Chondrocyte (in vitro differentiated cells): ENCODE data around the gene DPM3. TPM values are rescaled to one million over a fixed set of nuclear protein-coding genes. Genes with fewer than 3 reads are reported as not detected.

Source experiments
- DNase-seq: peaks from one replicate; pipeline ENCODE4 v3.0.0; 2021; ENCODE audit warnings: mixed read lengths, low spot score
- H3K27ac Mint-ChIP-seq: one replicate; pipeline ENCODE4 v1.8.0; 2021; ENCODE audit warnings: mild to moderate bottlenecking, moderate library complexity, mixed read lengths; ENCODE audit not compliant: unreplicated experiment
- H3K27me3 Mint-ChIP-seq: 2 replicates; pipeline ENCODE4 v1.8.0; 2021; ENCODE audit warnings: low read depth, mixed read lengths
- H3K36me3 Mint-ChIP-seq: 2 replicates; pipeline ENCODE4 v1.8.0; 2021; ENCODE audit warnings: low read depth, mixed read lengths
- H3K4me1 Mint-ChIP-seq: 2 replicates; pipeline ENCODE4 v1.8.0; 2021; ENCODE audit warnings: low read depth, mild to moderate bottlenecking, mixed read lengths
- H3K4me3 Mint-ChIP-seq: one replicate; pipeline ENCODE4 v1.8.0; 2021; ENCODE audit warnings: mild to moderate bottlenecking, moderate library complexity, mixed read lengths; ENCODE audit not compliant: unreplicated experiment
- H3K9me3 Mint-ChIP-seq: 2 replicates; pipeline ENCODE4 v1.8.0; 2021; ENCODE audit warnings: low read depth, mixed read lengths
- total RNA-seq: library from RNA; stranded (reverse); gene quantifications from 3 replicates; pipeline ENCODE4 v1.2.1, GENCODE V29; 2021
- TF ChIP-seq, protein P1 (sequence below): fragments of 200-600 bp; sonication (generic); IDR thresholded peaks from 2 replicates; pipeline ENCODE4 v1.5.0; 2021; ENCODE audit warnings: antibody characterized with exemption, mild to moderate bottlenecking, moderate library complexity

DPM3 gene
- total RNA-seq, 1 donor from 2014 or later = 41.3 TPM

DNA sequence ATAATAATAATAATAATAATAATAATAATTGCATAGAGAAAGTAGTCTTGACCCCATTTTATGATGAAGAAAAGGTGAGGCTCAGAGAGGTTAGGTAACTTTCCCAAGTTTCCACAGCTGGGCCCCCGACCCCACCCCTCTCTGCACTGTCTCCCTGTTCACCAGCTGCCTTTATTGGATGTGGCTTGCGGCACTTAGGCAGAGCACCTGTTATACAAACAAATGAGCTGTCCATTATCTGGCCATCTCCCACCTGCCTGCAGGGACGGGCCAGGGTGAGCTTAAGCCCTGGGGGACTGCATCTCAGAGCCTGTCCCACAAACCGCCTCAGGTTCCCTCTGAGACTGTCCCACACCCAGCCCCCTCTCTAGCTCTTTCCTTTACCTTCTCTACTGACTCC is 22.7 kb downstream of the DPM3 start:
- no peak overlapping the region for H3K27ac Mint-ChIP-seq
- H3K36me3 Mint-ChIP-seq = no peaks in the 10 kb centered on the region
- H3K9me3 Mint-ChIP-seq = no peaks in the 10 kb centered on the region
- H3K4me1 Mint-ChIP-seq = no peaks in the 10 kb centered on the region
- no peak overlapping the region for H3K4me3 Mint-ChIP-seq
- peaks cover 11% of the 10 kb centered on the region for H3K27me3 Mint-ChIP-seq
- no peak for DNase-seq
- TF ChIP-seq, protein P1, sequence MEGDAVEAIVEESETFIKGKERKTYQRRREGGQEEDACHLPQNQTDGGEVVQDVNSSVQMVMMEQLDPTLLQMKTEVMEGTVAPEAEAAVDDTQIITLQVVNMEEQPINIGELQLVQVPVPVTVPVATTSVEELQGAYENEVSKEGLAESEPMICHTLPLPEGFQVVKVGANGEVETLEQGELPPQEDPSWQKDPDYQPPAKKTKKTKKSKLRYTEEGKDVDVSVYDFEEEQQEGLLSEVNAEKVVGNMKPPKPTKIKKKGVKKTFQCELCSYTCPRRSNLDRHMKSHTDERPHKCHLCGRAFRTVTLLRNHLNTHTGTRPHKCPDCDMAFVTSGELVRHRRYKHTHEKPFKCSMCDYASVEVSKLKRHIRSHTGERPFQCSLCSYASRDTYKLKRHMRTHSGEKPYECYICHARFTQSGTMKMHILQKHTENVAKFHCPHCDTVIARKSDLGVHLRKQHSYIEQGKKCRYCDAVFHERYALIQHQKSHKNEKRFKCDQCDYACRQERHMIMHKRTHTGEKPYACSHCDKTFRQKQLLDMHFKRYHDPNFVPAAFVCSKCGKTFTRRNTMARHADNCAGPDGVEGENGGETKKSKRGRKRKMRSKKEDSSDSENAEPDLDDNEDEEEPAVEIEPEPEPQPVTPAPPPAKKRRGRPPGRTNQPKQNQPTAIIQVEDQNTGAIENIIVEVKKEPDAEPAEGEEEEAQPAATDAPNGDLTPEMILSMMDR = no peak

DNA sequence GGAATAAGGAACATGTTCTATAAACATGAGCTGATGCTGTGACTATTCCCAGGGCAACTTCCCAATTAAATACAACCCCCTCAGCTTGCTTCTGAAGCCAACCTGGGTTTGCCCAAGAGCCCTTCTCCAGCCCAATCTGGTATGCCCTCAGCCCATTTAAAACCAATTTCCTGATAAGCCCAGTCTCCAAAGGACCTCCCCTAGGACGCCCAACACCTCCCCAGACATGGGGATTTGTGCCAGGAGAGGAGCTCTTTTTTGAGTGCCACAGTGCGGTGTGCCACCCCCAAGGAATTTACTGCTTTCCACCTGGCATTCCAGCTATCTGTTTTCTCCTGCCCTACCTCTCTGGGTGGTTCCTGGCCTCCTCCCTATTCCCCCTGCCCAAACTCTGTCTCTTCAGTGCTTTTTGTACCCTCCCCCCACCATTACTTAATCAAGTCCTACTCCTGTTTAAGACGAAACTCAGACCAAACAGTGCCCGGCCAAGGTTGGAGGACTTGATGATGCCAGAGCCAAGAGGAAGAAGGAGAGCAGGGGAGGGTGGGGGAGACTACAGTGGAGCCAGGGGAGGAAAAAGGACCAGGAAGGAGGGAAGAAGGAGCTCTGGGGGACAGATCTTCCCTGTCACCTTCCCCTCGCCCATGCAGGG is 24.1 kb downstream of the DPM3 start:
- H3K4me1 Mint-ChIP-seq = no peaks in the 10 kb centered on the region
- H3K9me3 Mint-ChIP-seq = no peaks in the 10 kb centered on the region
- no peak for DNase-seq
- H3K36me3 Mint-ChIP-seq = no peaks in the 10 kb centered on the region
- TF ChIP-seq, protein P1 = no peak
- no peak overlapping the region for H3K27ac Mint-ChIP-seq
- H3K4me3 Mint-ChIP-seq = no peak overlapping the region
- peaks cover 10% of the 10 kb centered on the region for H3K27me3 Mint-ChIP-seq

DNA sequence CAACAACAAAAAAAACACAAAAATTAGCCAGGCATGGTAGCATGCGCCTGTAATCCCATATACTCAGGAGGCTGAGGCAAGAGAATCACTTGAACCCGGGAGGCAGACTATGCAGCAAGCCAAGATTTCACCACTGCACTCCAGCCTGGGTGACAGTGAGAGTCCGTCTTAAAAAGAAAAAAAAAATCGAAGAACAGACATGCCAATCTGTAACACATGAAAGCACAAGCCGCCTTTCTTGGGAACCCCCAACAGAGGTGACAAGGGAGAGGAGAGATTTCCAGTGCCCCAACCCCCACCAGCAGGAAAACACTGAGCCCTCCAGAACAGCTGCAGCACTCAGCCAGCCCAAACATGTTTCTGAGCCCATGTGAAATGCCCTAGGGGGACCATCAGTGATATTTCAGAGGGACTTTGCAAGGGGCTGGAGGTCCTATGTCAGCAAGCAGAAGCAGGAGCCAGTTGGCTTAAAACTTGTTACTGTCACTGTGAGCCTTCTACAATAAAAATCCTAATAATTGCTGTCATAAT is 26.8 kb downstream of the DPM3 start:
- Mint-ChIP-seq H3K27me3 (peaks cover 6% of the 10 kb centered on the region), H3K36me3 (no peaks in the 10 kb centered on the region), H3K27ac (no peak overlapping the region), H3K4me1 (no peaks in the 10 kb centered on the region), H3K4me3 (no peak overlapping the region), H3K9me3 (no peaks in the 10 kb centered on the region)
- TF ChIP-seq, protein P1 = no peak
- DNase-seq = no peak

DNA sequence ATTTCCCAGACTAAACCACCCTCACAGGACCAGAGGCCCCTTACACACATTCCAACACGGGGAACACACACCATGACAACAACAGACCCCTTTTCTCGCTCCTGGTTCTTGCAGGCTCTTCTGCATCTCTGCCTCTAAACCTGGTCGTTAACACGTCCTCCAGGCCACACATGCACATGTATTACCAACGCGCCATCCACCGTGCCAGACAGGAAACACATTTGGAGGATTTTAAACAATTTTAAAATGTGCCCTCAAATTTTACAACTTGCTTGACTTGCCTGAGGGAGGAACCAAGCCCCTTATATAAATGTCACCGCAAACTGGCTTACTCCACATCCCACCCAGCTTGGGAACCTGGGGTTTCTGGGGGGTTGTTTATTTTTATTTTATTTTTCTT is 29.5 kb downstream of the DPM3 start:
- H3K27me3 Mint-ChIP-seq = peaks cover 6% of the 10 kb centered on the region
- H3K4me3 Mint-ChIP-seq = no peak overlapping the region
- no peak overlapping the region for H3K27ac Mint-ChIP-seq
- DNase-seq = no peak
- H3K4me1 Mint-ChIP-seq = no peaks in the 10 kb centered on the region
- no peaks in the 10 kb centered on the region for H3K9me3 Mint-ChIP-seq
- no peaks in the 10 kb centered on the region for H3K36me3 Mint-ChIP-seq
- TF ChIP-seq, protein P1 = no peak

DNA sequence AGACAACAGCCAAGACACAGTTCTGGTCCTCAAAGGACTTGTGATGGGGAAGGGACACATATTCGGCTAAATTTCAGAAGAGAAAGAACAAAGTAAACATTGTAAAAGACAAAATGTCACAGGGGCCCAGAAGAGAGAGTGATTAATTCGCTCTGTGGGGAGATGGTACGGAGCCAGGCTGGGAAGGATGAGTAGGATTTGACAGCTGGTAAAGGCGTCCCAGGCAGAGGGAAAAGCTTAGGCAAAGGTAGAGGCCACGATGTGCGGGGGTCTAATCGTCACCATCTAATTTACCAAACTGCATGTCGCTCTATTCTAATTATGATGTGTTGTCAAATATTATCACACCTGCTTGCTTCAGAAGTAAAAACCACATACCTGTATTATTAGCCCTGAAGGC is 29.9 kb downstream of the DPM3 start:
- Mint-ChIP-seq H3K4me3 (no peak overlapping the region), H3K9me3 (no peaks in the 10 kb centered on the region), H3K27me3 (peaks cover 6% of the 10 kb centered on the region), H3K27ac (no peak overlapping the region), H3K36me3 (no peaks in the 10 kb centered on the region), H3K4me1 (peaks cover 3% of the 10 kb centered on the region)
- TF ChIP-seq, protein P1 = no peak
- DNase-seq = no peak
